AG09309 (cell line): ENCODE results near the gene CA10.

ENCODE experiments used
- DNase-seq: peaks from one replicate; pipeline ENCODE4 v3.0.0-alpha.2; 2010; ENCODE audit warnings: low read depth
- H3K4me3 ChIP-seq: 2 replicates; pipeline ENCODE4 v1.5.1; 2011; ENCODE audit warnings: mild to moderate bottlenecking, low read depth, low read length, moderate library complexity; ENCODE audit not compliant: control insufficient read depth
- CTCF ChIP-seq: IDR thresholded peaks from 2 replicates; pipeline ENCODE4 v1.5.1; 2011; ENCODE audit warnings: mild to moderate bottlenecking, low read depth, low read length, inconsistent platforms; ENCODE audit not compliant: insufficient read depth, control insufficient read depth; ENCODE audit errors: missing control alignments

The CA10 gene

GRCh38 chr17:52106638-52107261 lies 51.8 kb downstream of the CA10 start:
- DNase-seq: no peak
- no peak overlapping the region for H3K4me3 ChIP-seq
- TF ChIP-seq CTCF: peak; percentile 46

GRCh38 chr17:52106072-52106471 lies 52.4 kb downstream of the CA10 start:
- DNase-seq: no peak
- no peak for TF ChIP-seq CTCF
- H3K4me3 ChIP-seq: no peak overlapping the region

GRCh38 chr17:52105591-52105990 lies 52.9 kb downstream of the CA10 start:
- TF ChIP-seq CTCF: no peak
- no peak overlapping the region for H3K4me3 ChIP-seq
- no peak for DNase-seq

- H3K4me3 ChIP-seq: no peak overlapping the region
- no peak for DNase-seq
- TF ChIP-seq CTCF: no peak
These were observed 62.5 kb downstream of the CA10 start for GRCh38 chr17:52096056-52096455.

- TF ChIP-seq CTCF: no peak
- no peak for DNase-seq
- H3K4me3 ChIP-seq: no peak overlapping the region
These were observed 74.3 kb downstream of the CA10 start for GRCh38 chr17:52084176-52084575.

GRCh38 chr17:52079496-52079895 lies 79.0 kb downstream of the CA10 start:
- no peak for TF ChIP-seq CTCF
- H3K4me3 ChIP-seq: no peak overlapping the region
- no peak for DNase-seq

- DNase-seq: no peak
- TF ChIP-seq CTCF: no peak
- no peak overlapping the region for H3K4me3 ChIP-seq
These were observed 86.8 kb downstream of the CA10 start for GRCh38 chr17:52071712-52072111.
